ENCODE results near the gene DOCK11.

Gene DOCK11

DNA sequence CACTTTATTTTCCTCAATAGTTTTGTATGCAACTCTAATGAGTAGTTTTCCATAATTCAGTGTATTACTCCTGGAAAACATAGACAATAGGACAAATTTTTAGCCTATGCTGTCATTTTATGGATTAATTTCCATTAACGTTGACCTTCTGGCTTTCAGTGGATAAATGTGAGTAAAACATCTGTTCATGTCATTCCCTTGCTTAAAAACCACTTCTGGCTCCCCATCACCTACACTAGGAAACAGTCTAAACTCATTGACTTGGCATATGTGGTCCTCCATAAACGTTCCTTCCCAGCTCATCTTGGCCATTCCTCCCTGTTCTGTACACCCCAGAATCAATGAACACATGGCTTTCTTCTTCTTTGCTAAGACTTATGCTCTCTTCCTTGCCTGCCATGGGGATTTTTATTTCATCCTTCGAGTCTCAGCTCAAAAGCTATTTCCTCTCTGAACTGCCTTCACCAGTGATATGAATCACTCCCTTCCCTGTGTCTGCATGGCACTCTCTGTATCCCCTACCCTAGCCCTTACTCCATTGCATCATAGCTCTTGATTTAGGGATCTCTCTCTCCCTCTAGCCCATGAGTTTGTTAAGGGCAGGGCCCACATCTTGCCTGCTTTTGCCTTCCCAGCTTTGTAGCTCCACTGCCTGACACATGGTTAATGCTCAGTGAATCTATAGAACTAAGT, 34.8 kb downstream of the DOCK11 start:
- DNase-seq, result peak in 1 of 5 experiments; percentile 36

DNA sequence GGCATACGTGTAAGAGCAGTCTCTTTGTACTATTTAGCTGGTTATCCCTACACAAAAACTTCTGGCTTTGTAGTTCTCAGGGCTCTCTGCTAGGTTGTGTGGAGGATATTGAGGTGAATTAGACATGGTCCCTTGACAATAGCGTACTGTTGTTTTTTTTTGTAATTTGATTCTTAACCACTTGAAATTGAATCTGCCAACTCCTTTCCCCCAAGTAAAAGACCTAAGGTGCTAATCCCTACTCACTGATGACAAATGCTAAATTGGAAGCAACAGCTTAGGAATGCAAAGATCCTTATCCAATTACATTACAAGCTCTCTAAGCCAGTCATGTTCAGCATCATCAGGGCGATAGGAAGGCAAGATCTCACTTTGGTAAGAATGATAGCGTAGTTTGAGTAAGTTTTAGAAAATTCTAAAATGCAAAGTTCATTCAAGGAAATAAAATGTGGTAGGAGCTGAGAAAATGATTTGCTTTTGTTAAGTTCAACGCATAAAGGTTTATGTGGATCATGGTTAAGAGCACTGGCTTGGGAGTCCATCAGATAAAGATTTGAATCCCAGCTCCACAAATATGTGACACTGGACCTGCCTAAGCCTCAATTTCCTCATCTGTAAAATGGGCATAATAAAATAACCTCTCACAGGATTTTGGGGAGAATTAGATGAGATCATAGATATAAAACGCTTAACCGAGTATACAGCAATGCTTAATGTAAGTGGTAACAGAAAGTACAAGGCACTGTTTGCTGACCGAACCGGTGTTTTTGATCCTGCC, 39.3 kb downstream of the DOCK11 start:
- no peak for DNase-seq

DNA sequence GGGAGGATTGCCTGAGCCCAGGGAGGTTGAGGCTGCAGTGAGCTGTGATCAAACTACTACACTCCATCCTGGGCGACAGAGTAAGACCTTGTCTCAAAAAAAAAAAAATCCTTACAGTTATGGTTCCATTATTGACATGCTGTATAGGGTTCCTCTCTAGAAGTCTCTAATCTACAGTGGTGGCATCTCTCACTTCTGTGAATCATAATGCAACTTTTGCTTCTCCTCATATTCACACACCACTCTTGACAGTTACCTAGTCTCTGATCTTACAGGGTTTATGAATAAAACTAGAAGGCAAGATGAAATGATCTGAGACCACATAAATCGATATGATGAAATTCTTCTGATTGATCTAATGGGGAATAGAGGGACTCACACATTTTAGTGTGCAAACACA, 40.6 kb downstream of the DOCK11 start:
- DNase-seq, result peak in 1 of 5 experiments; percentile 83

DNA sequence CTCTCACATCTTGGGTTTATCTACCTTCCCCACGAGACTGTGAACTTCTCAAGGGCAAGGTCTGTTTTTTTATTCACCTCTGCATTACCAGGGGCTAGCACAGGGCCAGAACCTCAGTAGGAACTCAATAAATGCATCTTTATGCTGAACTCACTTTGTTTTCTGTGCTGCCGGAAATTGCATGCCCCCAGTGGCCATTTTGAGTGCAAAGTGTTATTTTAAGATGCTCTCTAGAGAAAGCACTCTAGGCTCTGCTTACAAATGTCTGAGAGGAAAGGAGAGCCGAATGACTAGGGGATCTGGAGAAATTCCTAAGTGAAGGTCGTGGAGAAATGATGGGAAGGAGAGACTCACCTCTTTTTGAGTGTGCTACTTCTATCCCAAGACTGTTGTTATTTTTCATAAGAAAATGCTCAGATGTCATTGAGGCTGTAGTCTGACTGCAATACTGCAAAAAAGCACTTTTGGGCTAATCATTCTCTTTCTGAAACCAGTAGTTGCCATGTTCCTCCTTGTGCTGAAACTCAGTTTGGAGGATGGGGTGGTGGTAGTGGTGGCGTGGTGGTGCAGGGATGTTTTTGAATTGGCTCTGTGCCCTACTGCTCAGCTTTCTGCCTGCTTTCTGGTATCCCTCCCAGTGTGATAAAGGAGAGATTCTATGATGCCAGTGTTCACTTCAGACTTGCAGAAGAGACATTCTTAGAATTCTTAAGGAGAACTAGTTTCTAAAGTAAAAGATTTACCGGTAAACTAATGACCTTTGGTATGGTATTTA, 41.3 kb downstream of the DOCK11 start:
- peak; percentile 2 to 78 (median 32) for DNase-seq

DNA sequence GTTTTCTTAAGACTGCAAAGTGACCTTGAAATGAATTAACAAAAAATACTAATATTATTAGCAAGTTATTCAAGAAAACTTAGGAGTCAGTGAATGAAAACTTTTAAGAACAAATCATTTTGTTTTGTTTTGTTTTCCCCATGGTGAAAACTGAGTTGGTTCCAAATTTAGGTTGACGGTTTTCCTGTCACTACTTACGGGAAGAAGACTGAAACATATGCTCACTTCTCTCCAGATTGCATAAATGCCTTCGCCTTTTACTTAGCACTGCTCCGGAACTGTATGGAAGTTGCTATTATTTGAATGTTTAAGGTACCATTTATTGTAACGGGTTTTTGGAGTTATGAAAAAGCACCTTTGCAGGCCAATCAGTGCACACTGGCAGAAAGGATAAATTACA, 42.8 kb downstream of the DOCK11 start:
- DNase-seq, result no peak

- no peak for DNase-seq
These were observed 44.7 kb downstream of the DOCK11 start for GRCh38 chrX:118540342-118540741.

GRCh38 chrX:118541482-118541881, 45.9 kb downstream of the DOCK11 start:
- no peak for DNase-seq

DNA sequence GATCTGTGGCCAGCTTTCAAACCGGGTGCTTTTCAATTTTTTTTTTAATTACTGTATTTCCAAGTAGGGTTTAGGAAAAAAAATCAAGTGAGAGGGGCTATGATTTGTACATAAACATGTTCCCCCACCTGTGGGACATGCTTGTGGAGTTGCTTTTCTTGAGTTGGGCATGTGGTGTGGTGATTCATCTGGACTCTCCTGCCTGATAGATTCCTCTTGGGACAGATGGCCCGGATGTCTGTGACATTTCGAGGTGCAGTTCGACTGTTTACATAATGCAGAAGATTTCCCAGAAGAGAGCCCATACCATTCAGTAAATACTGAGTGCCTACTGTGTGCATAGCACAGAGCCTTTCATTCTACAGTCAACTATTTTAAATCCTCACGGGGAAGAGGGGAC, 49.9 kb downstream of the DOCK11 start:
- no peak for DNase-seq

DNA sequence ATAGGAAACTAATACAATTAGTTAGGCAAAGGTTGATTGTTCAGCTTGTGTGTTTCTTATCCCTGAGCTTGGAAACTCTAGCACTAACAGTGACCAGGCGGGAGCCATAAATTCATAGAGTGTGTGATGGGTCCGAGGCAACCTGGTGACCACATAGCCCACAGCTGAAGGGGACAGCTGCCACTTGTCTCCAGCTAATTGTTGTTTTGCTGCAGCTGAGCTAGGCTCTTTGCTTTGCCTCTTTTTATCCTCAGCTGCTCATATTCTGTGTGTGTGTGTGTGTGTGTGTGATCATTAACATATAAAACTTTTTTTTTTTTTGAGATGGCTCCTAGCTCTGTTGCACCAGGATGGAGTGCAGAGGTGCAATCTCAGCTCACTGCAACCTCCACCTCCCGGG, 53.2 kb downstream of the DOCK11 start:
- no peak for DNase-seq

GRCh38 chrX:118550792-118551191, 55.2 kb downstream of the DOCK11 start:
- DNase-seq, result no peak

DNA sequence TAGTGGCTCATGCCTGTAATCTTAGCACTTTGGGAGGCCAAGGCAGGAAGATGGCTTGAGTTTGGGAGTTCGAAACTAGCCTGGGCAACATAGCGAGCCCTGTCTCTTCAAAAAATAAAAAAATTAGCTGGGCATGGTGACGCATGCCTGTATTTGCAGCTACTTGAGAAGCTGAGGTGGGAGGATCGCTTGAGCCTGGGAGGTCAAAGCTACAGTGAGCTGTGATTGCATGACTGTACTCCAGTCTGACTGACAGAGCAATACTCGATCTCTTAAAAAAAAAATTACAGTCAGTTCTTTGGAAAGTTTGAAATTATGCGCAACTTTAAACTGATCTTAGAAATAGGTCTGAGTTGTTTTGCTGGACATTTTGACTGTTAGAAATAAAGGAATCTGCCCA, 55.8 kb downstream of the DOCK11 start:
- DNase-seq, result no peak

GRCh38 chrX:118552121-118552900, 56.7 kb downstream of the DOCK11 start:
- no peak for DNase-seq

DNA sequence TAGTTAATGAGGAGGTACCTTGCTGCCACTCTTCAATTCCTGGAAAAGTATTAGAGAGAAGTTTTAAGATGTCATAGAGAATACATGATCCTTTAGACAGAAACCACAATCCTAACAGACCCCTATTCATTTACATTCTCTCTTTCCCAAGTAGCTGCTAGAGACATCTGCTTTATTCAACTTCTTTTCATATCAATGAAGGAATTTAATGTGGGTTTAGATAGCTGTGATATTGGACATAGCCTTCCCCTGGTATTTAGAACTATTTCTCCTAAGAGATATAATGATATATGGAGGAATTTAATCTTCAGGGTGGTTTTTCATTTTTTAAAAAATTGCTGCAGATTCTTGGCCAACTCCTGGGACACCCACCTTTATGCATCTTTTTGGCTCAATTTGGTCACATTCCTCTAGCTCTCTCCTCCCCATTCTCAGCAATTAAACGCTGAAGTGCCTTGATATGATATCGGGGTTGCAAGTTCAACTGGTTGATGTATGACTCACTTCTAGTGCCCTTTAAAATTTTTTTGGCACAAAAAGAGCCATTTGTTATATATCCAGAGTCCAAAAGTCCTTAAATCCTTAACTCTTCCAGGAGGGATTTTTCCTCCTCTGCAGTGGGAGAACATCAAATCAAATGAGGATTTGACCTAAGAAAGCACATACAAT, 57.6 kb downstream of the DOCK11 start:
- DNase-seq, result no peak

DNA sequence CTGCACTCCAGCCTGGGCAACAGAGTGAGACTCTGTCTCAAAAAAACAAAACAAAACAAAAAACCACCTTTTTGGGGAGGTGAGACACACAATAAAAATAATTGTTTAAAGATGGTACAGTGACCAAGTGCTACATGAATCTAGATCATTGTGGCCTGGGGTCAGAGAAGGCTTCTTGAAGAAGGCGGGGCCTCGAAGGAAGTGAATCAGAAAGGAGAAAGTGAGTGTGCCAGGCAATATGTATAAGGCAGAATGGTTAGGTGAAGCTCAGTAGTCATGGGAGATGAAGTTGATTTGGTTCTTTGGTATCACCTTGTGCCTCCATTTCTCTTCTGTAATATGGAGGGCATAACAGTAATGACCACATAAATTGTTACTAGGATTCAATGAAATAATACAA, 58.9 kb downstream of the DOCK11 start:
- DNase-seq, result no peak

GRCh38 chrX:118558926-118559325, 63.3 kb downstream of the DOCK11 start:
- no peak for DNase-seq

DNA sequence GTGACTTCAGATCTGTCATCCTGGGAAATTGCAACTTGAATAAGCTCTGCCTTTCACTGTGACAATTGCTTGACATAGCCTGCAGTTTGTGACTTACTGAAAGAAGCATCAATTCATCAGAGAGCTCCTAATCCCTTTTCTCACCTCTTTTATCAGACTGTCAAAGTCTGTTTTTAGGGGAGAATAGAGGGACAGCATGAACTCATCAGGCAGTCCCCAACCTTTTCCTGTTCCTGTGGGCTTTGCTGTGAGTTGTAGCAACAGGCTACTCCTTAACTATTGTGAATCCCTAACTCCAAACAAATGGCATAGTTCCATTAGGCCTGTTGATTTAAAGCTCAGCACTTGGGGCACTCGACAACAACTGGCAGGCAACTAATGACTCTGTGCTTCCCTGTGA, 64.9 kb downstream of the DOCK11 start:
- no peak for DNase-seq

- no peak for DNase-seq
These were observed 67.1 kb downstream of the DOCK11 start for GRCh38 chrX:118562582-118563164.

DNA sequence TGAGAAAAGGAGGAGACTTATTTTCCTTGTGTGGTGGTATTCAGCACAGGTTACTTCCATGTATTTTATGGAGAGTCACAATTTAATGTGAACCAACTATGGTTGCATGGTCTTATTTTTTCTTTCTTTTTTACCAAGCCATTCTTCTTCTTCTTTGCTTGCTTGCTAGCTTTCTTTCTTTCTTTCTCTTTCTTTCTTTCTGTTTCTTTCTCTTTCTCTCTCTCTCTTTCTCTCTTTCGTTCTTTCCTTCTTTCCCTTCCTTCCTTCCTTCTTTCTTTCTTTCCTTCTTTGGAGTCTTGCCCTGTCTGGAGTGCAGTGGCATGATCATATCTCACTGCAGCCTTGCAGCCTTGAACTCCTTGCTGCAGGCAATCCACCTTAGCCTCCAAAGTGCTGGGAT, 68.9 kb downstream of the DOCK11 start:
- DNase-seq, result no peak

DNA sequence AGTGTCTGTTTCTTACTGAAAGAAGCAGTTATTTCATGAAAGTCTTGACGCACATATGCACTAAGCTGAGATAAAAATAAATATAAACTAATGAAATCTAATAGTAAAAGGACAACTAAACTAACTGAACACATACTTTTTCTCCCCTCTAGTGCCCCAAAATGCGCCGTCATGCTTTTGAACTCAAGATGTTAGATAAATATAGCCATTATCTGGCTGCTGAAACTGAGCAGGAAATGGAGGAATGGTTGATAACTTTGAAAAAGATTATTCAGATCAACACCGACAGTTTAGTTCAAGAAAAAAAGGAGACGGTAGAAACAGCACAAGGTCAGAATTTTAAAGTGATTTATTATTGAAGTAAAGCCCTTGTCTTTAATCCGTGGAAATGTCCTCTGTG, 70.2 kb downstream of the DOCK11 start:
- DNase-seq, result peak in 1 of 5 experiments; percentile 29

DNA sequence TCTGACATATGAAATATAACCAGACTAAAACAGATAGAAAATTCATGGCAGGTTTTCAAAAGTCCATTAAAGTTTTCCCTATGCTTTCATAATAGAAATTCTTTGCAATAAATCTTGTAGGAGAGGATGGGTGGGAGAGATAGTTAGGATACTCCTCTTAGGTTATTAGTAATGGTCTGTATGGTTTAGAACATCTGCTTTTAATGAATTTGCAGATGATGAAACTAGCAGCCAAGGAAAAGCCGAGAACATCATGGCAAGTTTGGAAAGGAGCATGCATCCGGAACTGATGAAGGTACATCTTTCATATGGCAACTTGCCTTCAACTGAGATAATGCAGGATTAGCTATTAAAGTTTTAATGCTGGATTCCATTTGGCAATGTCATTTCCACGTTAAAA, 70.7 kb downstream of the DOCK11 start:
- no peak for DNase-seq

- DNase-seq, result peak in 1 of 5 experiments; percentile 82
These were observed 74.1 kb downstream of the DOCK11 start for GRCh38 chrX:118569676-118570075.

DNA sequence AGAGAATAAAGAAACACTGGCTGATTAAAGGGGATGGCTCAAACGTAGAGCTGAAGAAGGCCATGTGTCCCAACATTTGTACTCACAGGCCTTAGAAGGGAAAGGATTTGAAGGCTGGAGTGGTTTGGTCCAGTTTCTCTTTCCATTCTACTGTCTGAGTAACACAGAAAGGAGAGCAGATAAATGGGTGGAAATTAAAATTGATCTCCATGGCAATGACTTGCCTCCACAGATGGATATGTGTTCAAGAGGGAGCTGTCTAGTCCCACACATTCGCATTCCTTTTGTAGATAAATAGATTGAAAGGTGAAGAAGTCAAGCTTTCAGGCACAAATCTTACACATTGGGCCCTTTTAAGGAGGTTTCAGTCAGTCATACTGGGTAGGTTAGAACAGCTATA, 74.6 kb downstream of the DOCK11 start:
- peak in 1 of 5 experiments; percentile 8 for DNase-seq

Measured in T-helper 2 cell (primary cell).